Mammary epithelial cell (primary cell): ENCODE results near the gene AUTS2.

Experiments used
- CTCF ChIP-seq, 2 donors: IDR thresholded peaks in 1 of 2; conservative IDR thresholded peaks in 1 of 2; 2 replicates each; pipeline ENCODE4 v1.5.1; 2011 to 2012; ENCODE audit warnings: inconsistent platforms in 2 of 2, low read length in 2 of 2, mild to moderate bottlenecking in 2 of 2, control low read depth in 1 of 2, low read depth in 1 of 2; ENCODE audit not compliant: insufficient read depth in 1 of 2; ENCODE audit errors: extremely low read depth in 1 of 2
- EZH2 ChIP-seq: IDR thresholded peaks from 2 replicates; pipeline ENCODE4 v1.6.1; 2012; ENCODE audit warnings: low read length, inconsistent platforms, borderline replicate concordance

GRCh38 chr7:69947998-69948397, 349.7 kb downstream of the AUTS2 start:
- TF ChIP-seq CTCF (conservative IDR thresholded peaks at IDR 0.05 in 1 of 2, IDR thresholded peaks at IDR 0.05 in 1 of 2; ENCODE audit: extremely low read depth in 1 of 2, insufficient read depth in 1 of 2, low read depth in 1 of 2, low read length in 2 of 2) (no peak), EZH2 (no peak)
